Astrocyte (in vitro differentiated cells and primary cell): ENCODE measurements around the gene PPP1CB. TPM values are rescaled to one million over a fixed set of nuclear protein-coding genes. Genes with fewer than 3 reads are reported as not detected.

Experiments
- DNase-seq: peaks from one replicate; pipeline ENCODE4 v3.0.0-alpha.2; 2010; ENCODE audit warnings: low read depth
- FAIRE-seq: peaks from 2 replicates; lab custom pipeline; 2011; peaks lifted over from hg19 to GRCh38; lab: Jason Lieb, UNC
- H2AFZ ChIP-seq: 2 replicates; pipeline ENCODE4 v1.6.0; 2012; ENCODE audit warnings: low read depth, low read length, inconsistent platforms
- H3K27ac ChIP-seq: 2 replicates; pipeline ENCODE4 v1.5.1; 2011; ENCODE audit warnings: low read depth, low read length, inconsistent platforms
- H3K27me3 ChIP-seq: 2 replicates; pipeline ENCODE4 v1.6.0; 2011; ENCODE audit warnings: low read length, inconsistent platforms; ENCODE audit not compliant: insufficient read depth
- H3K36me3 ChIP-seq: 2 replicates; pipeline ENCODE4 v1.5.1; 2011; ENCODE audit warnings: low read length, inconsistent platforms; ENCODE audit not compliant: insufficient read depth
- H3K4me1 ChIP-seq: 2 replicates; pipeline ENCODE4 v1.5.1; 2011; ENCODE audit warnings: low read length, inconsistent platforms; ENCODE audit not compliant: insufficient read depth
- H3K4me2 ChIP-seq: 2 replicates; pipeline ENCODE4 v1.6.0; 2012; ENCODE audit warnings: low read length, inconsistent platforms
- H3K4me3 ChIP-seq: 2 replicates; pipeline ENCODE4 v1.5.1; 2011; ENCODE audit warnings: low read depth, mild to moderate bottlenecking, low read length, inconsistent platforms; ENCODE audit not compliant: insufficient read depth
- H3K79me2 ChIP-seq: 2 replicates; pipeline ENCODE4 v1.6.0; 2012; ENCODE audit warnings: mild to moderate bottlenecking, low read length, inconsistent platforms; ENCODE audit not compliant: insufficient read depth
- H3K9ac ChIP-seq: 2 replicates; pipeline ENCODE4 v1.6.0; 2012; ENCODE audit warnings: mild to moderate bottlenecking, low read length, inconsistent platforms
- H3K9me3 ChIP-seq: 2 replicates; pipeline ENCODE4 v1.5.1; 2012; ENCODE audit warnings: low read depth, mild to moderate bottlenecking, low read length, inconsistent platforms; ENCODE audit not compliant: insufficient read depth
- H4K20me1 ChIP-seq: 2 replicates; pipeline ENCODE4 v1.6.0; 2012; ENCODE audit warnings: low read length, inconsistent platforms; ENCODE audit not compliant: insufficient read depth
- H3K27ac Mint-ChIP-seq: one replicate; pipeline ENCODE4 v1.8.0; 2021; ENCODE audit warnings: mild to moderate bottlenecking, mixed read lengths; ENCODE audit not compliant: unreplicated experiment
- H3K27me3 Mint-ChIP-seq: one replicate; pipeline ENCODE4 v1.8.0; 2021; ENCODE audit warnings: low read depth, mixed read lengths; ENCODE audit not compliant: unreplicated experiment
- H3K36me3 Mint-ChIP-seq: one replicate; pipeline ENCODE4 v1.8.0; 2021; ENCODE audit warnings: low read depth, mixed read lengths; ENCODE audit not compliant: unreplicated experiment
- H3K4me1 Mint-ChIP-seq: one replicate; pipeline ENCODE4 v1.8.0; 2021; ENCODE audit warnings: low read depth, mixed read lengths; ENCODE audit not compliant: unreplicated experiment
- H3K4me3 Mint-ChIP-seq: one replicate; pipeline ENCODE4 v1.8.0; 2021; ENCODE audit warnings: mild to moderate bottlenecking, moderate library complexity, mixed read lengths; ENCODE audit not compliant: unreplicated experiment
- H3K9me3 Mint-ChIP-seq: one replicate; pipeline ENCODE4 v1.8.0; 2021; ENCODE audit warnings: mild to moderate bottlenecking, mixed read lengths; ENCODE audit not compliant: unreplicated experiment
- CTCF ChIP-seq: IDR thresholded peaks from 2 replicates; pipeline ENCODE4 v1.5.1; 2011; ENCODE audit warnings: low read depth, mild to moderate bottlenecking, inconsistent platforms, low read length, moderate library complexity; ENCODE audit not compliant: insufficient read depth
- EZH2 ChIP-seq: IDR thresholded peaks from 2 replicates; pipeline ENCODE4 v1.6.1; 2012; ENCODE audit warnings: mild to moderate bottlenecking, low read length, inconsistent platforms; ENCODE audit not compliant: insufficient read depth
- total RNA-seq: library from RNA; stranded (reverse); gene quantifications from 2 replicates; pipeline ENCODE4 v1.2.1, GENCODE V29; 2021

Gene PPP1CB
- total RNA-seq, 1 donor from 2014 or later: 250 TPM

DNA sequence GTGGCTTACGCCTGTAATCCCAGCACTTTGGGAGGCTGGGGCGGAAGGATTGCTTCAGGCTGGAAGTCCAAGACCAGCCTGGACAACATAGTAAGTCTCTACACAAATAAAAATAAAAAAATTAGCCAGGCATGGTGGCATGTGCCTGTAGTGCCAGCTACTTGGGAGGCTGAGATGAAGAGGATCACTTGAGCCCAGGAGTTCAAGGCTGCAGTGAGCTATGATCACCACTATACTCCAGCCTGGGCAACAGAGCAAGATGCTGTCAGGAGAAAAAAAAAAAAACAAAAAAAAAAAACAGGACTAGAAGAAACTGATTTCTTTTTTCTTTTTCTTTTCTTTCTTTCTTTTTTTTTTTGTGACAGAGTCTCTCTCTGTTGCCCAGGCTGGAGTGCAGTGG is 72.6 kb downstream of the PPP1CB start:
- no peak overlapping the region for H3K27ac Mint-ChIP-seq

DNA sequence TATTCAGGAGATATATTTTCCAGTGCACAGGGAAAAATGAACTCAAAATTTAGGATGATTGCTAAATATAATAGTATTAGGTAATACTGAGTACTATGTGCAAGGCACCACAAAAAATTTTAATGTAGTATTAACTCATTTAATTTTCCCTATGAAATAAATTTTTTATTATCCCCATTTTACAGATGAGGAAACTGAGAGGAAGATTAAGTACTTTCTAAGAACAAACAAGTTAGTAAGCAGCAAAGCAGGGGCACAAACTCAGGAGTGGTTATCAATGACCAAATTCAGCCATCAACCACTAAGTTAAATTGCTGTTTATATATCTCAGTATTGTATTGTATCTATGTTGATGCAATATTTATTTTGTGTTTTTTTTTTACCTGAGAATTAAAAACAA is 73.2 kb downstream of the PPP1CB start:
- no peaks in the 10 kb centered on the region for H3K36me3 Mint-ChIP-seq
- Histone ChIP-seq H3K36me3 (no peaks in the 10 kb centered on the region), H3K79me2 (no peaks in the 10 kb centered on the region), H3K27ac (no peak overlapping the region), H3K4me2 (no peak overlapping the region), H3K4me1 (peaks cover 5% of the 10 kb centered on the region), H2AFZ (no peak overlapping the region), H3K27me3 (no peaks in the 10 kb centered on the region), H3K9ac (no peak overlapping the region), H3K4me3 (no peak overlapping the region), H4K20me1 (no peaks in the 10 kb centered on the region), H3K9me3 (no peaks in the 10 kb centered on the region)
- peaks cover 4% of the 10 kb centered on the region for H3K4me1 Mint-ChIP-seq
- no peak overlapping the region for H3K27ac Mint-ChIP-seq
- no peaks in the 10 kb centered on the region for H3K9me3 Mint-ChIP-seq
- no peak for DNase-seq
- TF ChIP-seq EZH2 (no peak), CTCF (no peak)
- H3K4me3 Mint-ChIP-seq: no peak overlapping the region
- no peaks in the 10 kb centered on the region for H3K27me3 Mint-ChIP-seq
- FAIRE-seq: no peak

More for the DNA sequence above, 72.6 kb downstream of the PPP1CB start:
- H3K9ac ChIP-seq: no peak overlapping the region
- no peaks in the 10 kb centered on the region for H3K27me3 Mint-ChIP-seq
- FAIRE-seq: no peak
- H3K27ac ChIP-seq: no peak overlapping the region
- H3K9me3 ChIP-seq: no peaks in the 10 kb centered on the region
- H3K36me3 ChIP-seq: no peaks in the 10 kb centered on the region
- H3K4me2 ChIP-seq: no peak overlapping the region
- H3K4me3 Mint-ChIP-seq: no peak overlapping the region
- no peaks in the 10 kb centered on the region for H3K9me3 Mint-ChIP-seq
- TF ChIP-seq EZH2 (no peak), CTCF (no peak)
- H3K27me3 ChIP-seq: no peaks in the 10 kb centered on the region
- H3K4me3 ChIP-seq: no peak overlapping the region
- H2AFZ ChIP-seq: no peak overlapping the region
- H3K36me3 Mint-ChIP-seq: no peaks in the 10 kb centered on the region
- no peak for DNase-seq
- peaks cover 4% of the 10 kb centered on the region for H3K4me1 Mint-ChIP-seq
- peaks cover 5% of the 10 kb centered on the region for H3K4me1 ChIP-seq
- no peaks in the 10 kb centered on the region for H3K79me2 ChIP-seq
- H4K20me1 ChIP-seq: no peaks in the 10 kb centered on the region

- Mint-ChIP-seq H3K9me3 (no peaks in the 10 kb centered on the region), H3K36me3 (no peaks in the 10 kb centered on the region), H3K27me3 (no peaks in the 10 kb centered on the region), H3K4me1 (peaks cover 4% of the 10 kb centered on the region), H3K4me3 (no peak overlapping the region), H3K27ac (no peak overlapping the region)
- no peak overlapping the region for H2AFZ ChIP-seq
- H3K4me3 ChIP-seq: no peak overlapping the region
- H3K36me3 ChIP-seq: no peaks in the 10 kb centered on the region
- no peak overlapping the region for H3K4me2 ChIP-seq
- DNase-seq: peak; percentile 42
- no peak overlapping the region for H3K9ac ChIP-seq
- TF ChIP-seq CTCF (no peak), EZH2 (no peak)
- no peaks in the 10 kb centered on the region for H3K27me3 ChIP-seq
- H3K27ac ChIP-seq: no peak overlapping the region
- no peak for FAIRE-seq
- H4K20me1 ChIP-seq: no peaks in the 10 kb centered on the region
- no peaks in the 10 kb centered on the region for H3K79me2 ChIP-seq
- H3K9me3 ChIP-seq: no peaks in the 10 kb centered on the region
- H3K4me1 ChIP-seq: peaks cover 5% of the 10 kb centered on the region
Measured at GRCh38 chr2:28828382-28828781, 76.8 kb downstream of the PPP1CB start.
